ENCODE data around the gene ENTHD1.
"Not testable (repeated sequence)": the region's sequence is repeated elsewhere in the genome, so short reads cannot be mapped to it uniquely, and the experiment has no call there.

ENTHD1 gene

GRCh38 chr22:39734046-39734445 lies 159.5 kb downstream of the ENTHD1 start:
- H3K4me3 ChIP-seq (ENCODE audit: low read length); H3K4me1 ChIP-seq (ENCODE audit: insufficient read depth, low read length); H3K36me3 ChIP-seq (ENCODE audit: insufficient read depth, low read depth, low read length); H3K9ac ChIP-seq (ENCODE audit: low read depth, low read length); H3K9me3 ChIP-seq (ENCODE audit: insufficient read depth, low read depth, low read length); H3K27me3 ChIP-seq (ENCODE audit: insufficient read depth, low read length); H3K27ac ChIP-seq (ENCODE audit: low read length): not testable (repeated sequence)

DNA sequence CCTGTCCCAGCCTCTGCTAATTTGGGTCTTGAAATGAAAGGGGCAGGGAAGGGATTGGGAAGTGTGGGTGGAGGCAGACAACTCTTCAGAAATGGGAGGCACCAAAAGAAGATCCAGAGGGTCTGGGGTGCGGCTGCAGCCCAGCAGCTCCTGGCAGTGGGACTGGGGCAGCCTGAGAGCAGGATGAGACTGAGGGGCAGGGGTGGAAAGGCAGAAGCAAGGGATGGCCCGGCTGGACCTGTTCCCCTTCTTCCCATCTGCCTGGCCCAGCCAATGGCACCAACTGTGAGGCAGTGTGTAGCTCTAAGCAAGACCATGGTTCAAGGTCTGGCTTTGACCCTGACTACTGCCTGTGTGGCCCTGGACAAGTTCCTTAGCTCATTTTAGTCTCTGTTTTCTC lies 160.4 kb downstream of the ENTHD1 start:
- no peak overlapping the region for H3K9ac ChIP-seq (ENCODE audit: low read depth, low read length)
- H3K9me3 ChIP-seq (ENCODE audit: insufficient read depth, low read depth, low read length): no peaks in the 10 kb centered on the region
- H3K4me1 ChIP-seq (ENCODE audit: insufficient read depth, low read length): peaks cover 4% of the 10 kb centered on the region; the same call in 1 of the 2 replicates
- H3K36me3 ChIP-seq (ENCODE audit: insufficient read depth, low read depth, low read length): no peaks in the 10 kb centered on the region
- no peak overlapping the region for H3K27ac ChIP-seq (ENCODE audit: low read length)
- no peak overlapping the region for H3K4me3 ChIP-seq (ENCODE audit: low read length)
- no peaks in the 10 kb centered on the region for H3K27me3 ChIP-seq (ENCODE audit: insufficient read depth, low read length)

- no peaks in the 10 kb centered on the region for H3K9me3 ChIP-seq (ENCODE audit: insufficient read depth, low read depth, low read length)
- H3K4me1 ChIP-seq (ENCODE audit: insufficient read depth, low read length): peaks cover 4% of the 10 kb centered on the region; the same call in 1 of the 2 replicates
- no peaks in the 10 kb centered on the region for H3K27me3 ChIP-seq (ENCODE audit: insufficient read depth, low read length)
- no peaks in the 10 kb centered on the region for H3K36me3 ChIP-seq (ENCODE audit: insufficient read depth, low read depth, low read length)
- H3K4me3 ChIP-seq (ENCODE audit: low read length): no peak overlapping the region
- no peak overlapping the region for H3K27ac ChIP-seq (ENCODE audit: low read length)
- H3K9ac ChIP-seq (ENCODE audit: low read depth, low read length): no peak overlapping the region
Measured at GRCh38 chr22:39732625-39733024, 160.9 kb downstream of the ENTHD1 start.

DNA sequence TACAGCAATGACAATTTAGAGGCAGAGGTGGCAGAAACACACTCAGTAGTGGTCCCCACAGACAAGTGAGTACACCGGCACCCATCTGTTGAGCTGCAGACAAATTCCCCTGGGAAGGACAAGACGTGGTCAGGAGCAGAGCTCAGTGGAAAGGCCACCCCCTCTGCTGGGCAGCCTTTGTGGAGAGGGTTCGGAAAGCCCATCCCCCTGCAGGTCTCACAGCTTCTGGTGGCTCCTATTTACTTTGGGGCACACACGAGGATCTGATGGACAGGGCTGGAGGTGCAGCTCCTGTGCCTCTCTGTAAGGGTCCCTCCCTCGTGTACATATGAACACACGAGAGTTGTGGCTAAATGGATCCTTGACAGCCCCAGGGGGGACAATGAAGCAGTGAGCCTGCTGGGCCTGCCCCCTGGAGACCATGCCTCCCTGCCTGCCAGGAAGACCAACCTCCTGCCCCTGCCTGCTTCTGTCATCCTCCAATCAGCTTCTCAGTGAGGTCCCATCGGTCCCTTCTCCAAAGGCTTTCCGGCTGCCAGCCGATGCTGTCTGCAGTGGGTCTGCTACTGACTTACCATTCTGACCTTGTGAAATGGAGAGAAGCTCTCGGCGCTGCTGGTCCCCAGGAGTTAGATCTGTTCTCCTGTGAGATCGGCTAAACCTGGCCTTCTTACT lies 161.5 kb downstream of the ENTHD1 start:
- H3K9me3 ChIP-seq (ENCODE audit: insufficient read depth, low read depth, low read length): no peaks in the 10 kb centered on the region
- H3K4me1 ChIP-seq (ENCODE audit: insufficient read depth, low read length): peaks cover 4% of the 10 kb centered on the region; the same call in 1 of the 2 replicates
- H3K4me3 ChIP-seq (ENCODE audit: low read length): no peak overlapping the region
- H3K27ac ChIP-seq (ENCODE audit: low read length): no peak overlapping the region
- no peak overlapping the region for H3K9ac ChIP-seq (ENCODE audit: low read depth, low read length)
- no peaks in the 10 kb centered on the region for H3K27me3 ChIP-seq (ENCODE audit: insufficient read depth, low read length)
- no peaks in the 10 kb centered on the region for H3K36me3 ChIP-seq (ENCODE audit: insufficient read depth, low read depth, low read length)

DNA sequence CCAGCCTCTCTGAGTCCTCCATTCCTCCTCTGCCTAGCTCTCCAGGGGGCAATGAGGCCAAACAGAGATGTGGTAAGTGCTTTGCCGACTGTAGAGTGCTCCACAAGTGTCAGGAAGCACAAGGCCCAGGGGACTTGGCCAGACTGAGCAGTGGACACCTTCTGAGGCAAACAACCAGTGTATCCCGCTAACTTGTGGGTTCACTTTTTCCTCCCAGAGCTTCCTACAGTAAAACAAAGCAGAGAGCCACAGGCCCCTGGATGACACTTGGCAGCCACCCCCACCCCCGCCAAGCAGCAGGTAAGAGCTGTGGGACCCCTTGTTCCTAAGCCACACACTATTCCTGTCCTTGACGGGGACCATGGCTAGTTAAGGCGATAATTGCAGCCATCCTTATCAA lies 162.1 kb downstream of the ENTHD1 start:
- Histone ChIP-seq H3K9me3 (ENCODE audit: insufficient read depth, low read depth, low read length) (no peaks in the 10 kb centered on the region), H3K27ac (ENCODE audit: low read length) (no peak overlapping the region), H3K27me3 (ENCODE audit: insufficient read depth, low read length) (no peaks in the 10 kb centered on the region), H3K9ac (ENCODE audit: low read depth, low read length) (no peak overlapping the region), H3K36me3 (ENCODE audit: insufficient read depth, low read depth, low read length) (no peaks in the 10 kb centered on the region), H3K4me3 (ENCODE audit: low read length) (no peak overlapping the region), H3K4me1 (ENCODE audit: insufficient read depth, low read length) (peaks cover 4% of the 10 kb centered on the region; the same call in 1 of the 2 replicates)

GRCh38 chr22:39729141-39729934 lies 164.2 kb downstream of the ENTHD1 start:
- no peak overlapping the region for H3K9ac ChIP-seq (ENCODE audit: low read depth, low read length)
- no peaks in the 10 kb centered on the region for H3K27me3 ChIP-seq (ENCODE audit: insufficient read depth, low read length)
- H3K27ac ChIP-seq (ENCODE audit: low read length): no peak overlapping the region
- no peaks in the 10 kb centered on the region for H3K9me3 ChIP-seq (ENCODE audit: insufficient read depth, low read depth, low read length)
- H3K4me3 ChIP-seq (ENCODE audit: low read length): no peak overlapping the region
- H3K4me1 ChIP-seq (ENCODE audit: insufficient read depth, low read length): peaks cover 4% of the 10 kb centered on the region; the same call in 1 of the 2 replicates
- H3K36me3 ChIP-seq (ENCODE audit: insufficient read depth, low read depth, low read length): no peaks in the 10 kb centered on the region

DNA sequence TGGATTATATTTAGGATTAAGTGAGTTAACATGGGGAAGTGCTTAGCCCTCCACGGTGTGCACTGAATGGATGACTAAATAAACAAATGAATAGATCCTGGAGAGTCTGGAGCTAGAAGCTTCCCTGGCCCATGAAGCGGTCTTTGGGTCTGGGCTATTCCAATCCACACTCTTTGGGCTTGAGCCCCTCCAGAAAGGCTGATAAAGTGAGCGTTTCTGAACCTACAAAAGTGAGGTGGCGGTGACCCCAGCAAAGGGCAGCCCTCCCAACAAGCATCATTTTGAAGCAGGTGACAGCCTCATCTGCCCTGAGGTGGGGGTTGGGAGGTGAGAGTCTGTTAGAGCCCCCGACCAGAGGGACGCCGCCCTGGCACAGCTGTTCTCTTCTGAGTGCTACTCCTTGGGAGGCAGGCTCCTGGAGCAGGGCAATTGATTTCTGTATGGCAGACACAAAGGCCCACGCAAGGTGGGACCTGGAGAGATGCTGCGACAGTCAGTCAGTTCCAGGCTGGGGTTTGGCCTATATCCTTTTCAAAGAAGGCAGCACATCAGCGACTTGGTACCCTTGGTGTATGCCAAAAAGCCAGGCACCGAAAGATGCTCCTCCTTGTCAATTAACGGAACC lies 165.2 kb downstream of the ENTHD1 start:
- H3K9me3 ChIP-seq (ENCODE audit: insufficient read depth, low read depth, low read length): no peaks in the 10 kb centered on the region
- H3K27ac ChIP-seq (ENCODE audit: low read length): no peak overlapping the region
- peaks cover 4% of the 10 kb centered on the region; the same call in 1 of the 2 replicates for H3K4me1 ChIP-seq (ENCODE audit: insufficient read depth, low read length)
- H3K9ac ChIP-seq (ENCODE audit: low read depth, low read length): no peak overlapping the region
- H3K36me3 ChIP-seq (ENCODE audit: insufficient read depth, low read depth, low read length): no peaks in the 10 kb centered on the region
- no peaks in the 10 kb centered on the region for H3K27me3 ChIP-seq (ENCODE audit: insufficient read depth, low read length)
- no peak overlapping the region for H3K4me3 ChIP-seq (ENCODE audit: low read length)

GRCh38 chr22:39727541-39727940 lies 166.0 kb downstream of the ENTHD1 start:
- H3K9ac ChIP-seq (ENCODE audit: low read depth, low read length): no peak overlapping the region
- no peak overlapping the region for H3K27ac ChIP-seq (ENCODE audit: low read length)
- no peaks in the 10 kb centered on the region for H3K9me3 ChIP-seq (ENCODE audit: insufficient read depth, low read depth, low read length)
- peaks cover 4% of the 10 kb centered on the region; the same call in 1 of the 2 replicates for H3K4me1 ChIP-seq (ENCODE audit: insufficient read depth, low read length)
- no peaks in the 10 kb centered on the region for H3K27me3 ChIP-seq (ENCODE audit: insufficient read depth, low read length)
- no peaks in the 10 kb centered on the region for H3K36me3 ChIP-seq (ENCODE audit: insufficient read depth, low read depth, low read length)
- no peak overlapping the region for H3K4me3 ChIP-seq (ENCODE audit: low read length)

- H3K9me3 ChIP-seq (ENCODE audit: insufficient read depth, low read depth, low read length): no peaks in the 10 kb centered on the region
- peaks cover under 1% of the 10 kb centered on the region; the same call in 1 of the 2 replicates for H3K4me1 ChIP-seq (ENCODE audit: insufficient read depth, low read length)
- H3K9ac ChIP-seq (ENCODE audit: low read depth, low read length): no peak overlapping the region
- no peaks in the 10 kb centered on the region for H3K27me3 ChIP-seq (ENCODE audit: insufficient read depth, low read length)
- H3K36me3 ChIP-seq (ENCODE audit: insufficient read depth, low read depth, low read length): no peaks in the 10 kb centered on the region
- H3K27ac ChIP-seq (ENCODE audit: low read length): no peak overlapping the region
- no peak overlapping the region for H3K4me3 ChIP-seq (ENCODE audit: low read length)
Measured at GRCh38 chr22:39725351-39726035, 168.1 kb downstream of the ENTHD1 start.

DNA sequence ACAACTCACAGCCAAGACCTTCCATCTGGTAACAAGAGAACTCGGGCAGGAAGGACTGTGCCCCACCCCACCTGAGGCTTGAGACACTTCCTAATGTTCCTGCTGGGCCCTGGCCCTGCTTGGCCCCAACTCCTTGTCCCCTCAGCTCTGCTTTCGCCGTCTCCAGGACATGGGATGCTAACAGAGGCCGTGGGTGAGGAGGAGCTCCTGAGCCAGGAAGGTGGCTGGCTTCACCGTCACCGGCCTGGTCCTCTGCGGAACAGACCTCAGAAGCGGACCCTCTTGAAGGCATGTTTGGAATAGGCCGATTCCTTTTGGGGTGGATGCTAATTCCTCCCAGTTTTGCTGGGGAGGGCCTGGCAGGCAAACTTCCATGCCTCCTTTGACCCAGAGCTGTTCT lies 168.7 kb downstream of the ENTHD1 start:
- H3K9me3 ChIP-seq (ENCODE audit: insufficient read depth, low read depth, low read length): no peaks in the 10 kb centered on the region
- H3K9ac ChIP-seq (ENCODE audit: low read depth, low read length): no peak overlapping the region
- H3K4me3 ChIP-seq (ENCODE audit: low read length): no peak overlapping the region
- peaks cover 2% of the 10 kb centered on the region; the same call in 1 of the 2 replicates for H3K4me1 ChIP-seq (ENCODE audit: insufficient read depth, low read length)
- no peak overlapping the region for H3K27ac ChIP-seq (ENCODE audit: low read length)
- H3K36me3 ChIP-seq (ENCODE audit: insufficient read depth, low read depth, low read length): no peaks in the 10 kb centered on the region
- H3K27me3 ChIP-seq (ENCODE audit: insufficient read depth, low read length): no peaks in the 10 kb centered on the region

DNA sequence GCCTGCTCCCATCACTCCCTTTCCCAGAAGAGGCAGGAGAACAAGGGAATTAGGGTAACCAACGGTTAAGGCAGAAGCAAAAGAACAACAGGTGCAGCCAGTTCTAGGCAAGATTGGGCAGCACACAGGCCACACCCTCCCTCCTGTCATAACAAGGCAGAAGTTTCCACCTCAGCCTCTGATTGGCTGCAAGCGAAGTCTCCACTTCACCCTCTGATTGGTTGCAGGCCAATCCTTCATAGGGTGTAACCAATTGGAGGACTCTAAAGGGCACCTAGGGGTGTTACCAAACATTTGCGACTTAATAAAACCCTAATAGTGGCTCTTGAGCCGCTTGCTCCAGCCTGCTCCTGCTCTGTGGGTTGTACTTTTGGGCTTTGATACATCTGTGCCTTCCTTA lies 169.2 kb downstream of the ENTHD1 start:
- Histone ChIP-seq H3K4me1 (ENCODE audit: insufficient read depth, low read length) (peaks cover 2% of the 10 kb centered on the region; the same call in 1 of the 2 replicates), H3K4me3 (ENCODE audit: low read length) (no peak overlapping the region), H3K9me3 (ENCODE audit: insufficient read depth, low read depth, low read length) (no peaks in the 10 kb centered on the region), H3K27me3 (ENCODE audit: insufficient read depth, low read length) (no peaks in the 10 kb centered on the region), H3K27ac (ENCODE audit: low read length) (no peak overlapping the region), H3K36me3 (ENCODE audit: insufficient read depth, low read depth, low read length) (no peaks in the 10 kb centered on the region), H3K9ac (ENCODE audit: low read depth, low read length) (no peak overlapping the region)
